ENCODE data around the gene COA8. TPM values are rescaled to one million over a fixed set of nuclear protein-coding genes. Genes with fewer than 3 reads are reported as not detected.
"Not testable (repeated sequence)": the region's sequence is repeated elsewhere in the genome, so short reads cannot be mapped to it uniquely, and the experiment has no call there.

COA8 gene
- total RNA-seq, 1 donor from 2014 or later = 33.7 TPM

DNA sequence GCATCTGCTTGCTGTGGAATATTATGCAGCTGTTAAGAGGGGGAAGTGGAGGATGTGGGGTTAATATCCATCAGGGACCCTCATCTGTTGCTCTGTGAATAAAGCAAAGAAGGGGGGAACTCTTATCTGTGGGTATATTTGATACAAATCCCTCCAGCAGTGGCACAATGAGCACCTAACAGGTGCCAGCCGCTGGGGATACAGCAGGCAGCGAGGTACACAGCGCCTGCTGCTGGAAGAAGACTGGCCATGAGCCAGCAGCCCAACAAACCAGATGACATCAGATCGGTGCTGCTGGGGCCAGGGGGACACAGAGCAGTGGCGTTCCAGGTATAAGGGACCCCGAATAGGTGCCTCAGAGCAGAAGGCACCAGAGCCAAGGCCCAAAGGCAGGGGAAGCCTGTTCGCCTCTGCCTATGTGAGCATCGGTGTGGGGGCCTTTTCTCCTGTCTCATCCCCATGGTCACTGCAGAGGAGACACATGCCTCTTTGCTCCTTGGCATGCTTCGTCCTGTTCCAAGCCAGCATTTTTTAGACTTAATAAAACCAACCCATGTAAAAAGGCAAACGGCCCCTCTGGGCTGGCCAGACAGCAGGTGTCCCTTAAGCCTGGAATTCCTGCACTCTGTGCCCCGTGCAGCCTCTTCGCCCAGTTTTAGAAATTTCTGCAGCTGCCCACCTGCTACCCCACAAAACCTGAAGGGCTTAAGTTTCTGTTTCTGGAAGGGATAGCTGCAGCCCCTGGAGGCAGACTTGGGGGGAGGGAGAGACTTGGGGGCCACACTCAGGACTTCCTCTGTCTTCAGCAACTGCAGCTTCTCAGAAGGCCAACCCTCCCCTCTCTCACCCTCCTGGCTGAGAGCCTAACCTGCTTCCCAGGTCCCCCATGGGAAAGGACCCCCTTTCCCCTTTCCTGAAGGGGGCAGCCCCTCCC, 38.5 kb upstream of the COA8 start:
- TF ChIP-seq, protein P1, sequence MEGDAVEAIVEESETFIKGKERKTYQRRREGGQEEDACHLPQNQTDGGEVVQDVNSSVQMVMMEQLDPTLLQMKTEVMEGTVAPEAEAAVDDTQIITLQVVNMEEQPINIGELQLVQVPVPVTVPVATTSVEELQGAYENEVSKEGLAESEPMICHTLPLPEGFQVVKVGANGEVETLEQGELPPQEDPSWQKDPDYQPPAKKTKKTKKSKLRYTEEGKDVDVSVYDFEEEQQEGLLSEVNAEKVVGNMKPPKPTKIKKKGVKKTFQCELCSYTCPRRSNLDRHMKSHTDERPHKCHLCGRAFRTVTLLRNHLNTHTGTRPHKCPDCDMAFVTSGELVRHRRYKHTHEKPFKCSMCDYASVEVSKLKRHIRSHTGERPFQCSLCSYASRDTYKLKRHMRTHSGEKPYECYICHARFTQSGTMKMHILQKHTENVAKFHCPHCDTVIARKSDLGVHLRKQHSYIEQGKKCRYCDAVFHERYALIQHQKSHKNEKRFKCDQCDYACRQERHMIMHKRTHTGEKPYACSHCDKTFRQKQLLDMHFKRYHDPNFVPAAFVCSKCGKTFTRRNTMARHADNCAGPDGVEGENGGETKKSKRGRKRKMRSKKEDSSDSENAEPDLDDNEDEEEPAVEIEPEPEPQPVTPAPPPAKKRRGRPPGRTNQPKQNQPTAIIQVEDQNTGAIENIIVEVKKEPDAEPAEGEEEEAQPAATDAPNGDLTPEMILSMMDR (conservative IDR thresholded peaks at IDR 0.05) = no peak
- no peaks in the 10 kb centered on the region for H3K9me3 Mint-ChIP-seq
- no peak for DNase-seq (ENCODE audit: low read depth, low spot score)
- H3K4me3 Mint-ChIP-seq = peak overlapping the region; percentile 86
- peaks cover 17% of the 10 kb centered on the region for H3K27me3 Mint-ChIP-seq (ENCODE audit: low read depth)
- H3K36me3 Mint-ChIP-seq (ENCODE audit: low read depth) = peaks cover 5% of the 10 kb centered on the region
- peaks cover 29% of the 10 kb centered on the region for H3K4me1 Mint-ChIP-seq
- H3K27ac Mint-ChIP-seq (ENCODE audit: unreplicated experiment) = no peak overlapping the region

DNA sequence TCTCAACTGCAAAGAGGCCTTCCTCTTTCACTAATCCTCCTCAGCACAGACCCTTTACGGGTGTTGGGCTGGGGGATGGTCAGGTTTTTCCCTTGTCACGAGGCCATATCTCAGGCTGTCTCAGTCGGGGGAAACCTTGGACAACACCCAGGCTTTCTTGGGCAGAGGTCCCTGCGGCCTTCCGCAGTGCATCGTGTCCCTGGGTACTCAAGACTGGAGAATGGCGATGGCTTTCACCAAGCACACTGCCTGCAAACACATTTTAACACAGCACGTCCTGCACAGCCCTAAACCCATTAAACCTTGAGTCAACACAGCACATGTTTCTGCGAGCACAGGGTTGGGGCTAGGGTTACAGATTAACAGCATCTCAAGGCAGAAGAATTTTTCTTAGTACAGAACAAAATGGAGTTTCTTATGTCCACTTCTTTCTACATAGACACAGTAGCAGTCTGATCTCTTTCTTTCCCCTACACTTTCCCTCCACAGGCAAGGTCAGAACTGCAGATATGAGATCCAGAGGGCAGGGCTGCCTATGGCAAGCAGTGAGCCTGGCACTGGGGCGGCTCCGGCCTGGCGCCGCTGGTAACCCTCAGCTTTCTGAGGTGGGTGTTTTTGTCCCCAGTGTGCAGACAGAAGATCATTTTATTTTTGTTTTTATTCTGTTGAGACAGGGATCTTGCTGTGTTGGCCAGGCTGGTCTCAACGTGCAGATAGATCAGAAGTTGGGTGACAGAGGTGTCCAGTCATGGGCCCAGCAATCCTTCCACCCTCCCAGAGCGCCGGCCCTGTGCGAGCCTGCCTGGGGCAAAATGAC, 37.1 kb upstream of the COA8 start:
- H3K9me3 Mint-ChIP-seq; H3K36me3 Mint-ChIP-seq (ENCODE audit: low read depth); H3K27ac Mint-ChIP-seq (ENCODE audit: unreplicated experiment); DNase-seq (ENCODE audit: low read depth, low spot score): not testable (repeated sequence)
- Mint-ChIP-seq H3K4me1 (peaks cover 37% of the 10 kb centered on the region), H3K4me3 (peak overlapping the region; percentile 86), H3K27me3 (ENCODE audit: low read depth) (peaks cover 13% of the 10 kb centered on the region)

DNA sequence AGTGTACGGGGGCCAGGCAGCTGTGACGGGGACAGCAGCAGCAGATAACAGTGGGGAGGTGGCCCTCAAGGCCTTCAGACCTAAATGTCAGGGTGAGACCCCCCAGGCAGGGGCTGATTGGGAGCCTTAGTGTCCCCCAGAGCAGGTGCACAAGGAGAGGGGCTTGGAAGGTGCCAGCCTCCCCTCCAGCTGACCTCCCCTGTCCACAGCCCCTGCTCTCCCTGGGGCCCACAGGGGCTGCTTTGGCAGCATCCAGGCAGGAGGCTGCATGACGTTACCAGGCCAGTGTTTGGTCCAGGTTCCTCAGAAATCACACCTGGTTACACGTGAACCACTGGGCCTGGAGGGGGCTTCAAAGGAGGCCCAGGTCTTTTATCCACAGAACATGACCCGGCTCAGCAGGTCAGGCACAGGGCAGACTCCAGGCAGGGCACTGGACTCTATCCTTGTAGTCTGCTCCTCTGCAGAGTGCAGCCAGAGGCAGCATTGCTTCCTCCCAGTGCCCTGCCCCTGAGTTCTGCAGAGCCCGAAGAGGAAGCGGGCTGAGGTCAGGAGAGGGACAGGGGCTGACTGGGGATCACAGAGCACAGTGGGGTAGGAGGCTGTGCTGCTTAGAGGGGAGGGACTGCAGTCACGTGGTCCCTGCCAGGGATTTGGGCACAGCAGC, 36.4 kb upstream of the COA8 start:
- no peak overlapping the region for H3K27ac Mint-ChIP-seq (ENCODE audit: unreplicated experiment)
- peak overlapping the region; percentile 86 for H3K4me3 Mint-ChIP-seq
- no peaks in the 10 kb centered on the region for H3K36me3 Mint-ChIP-seq (ENCODE audit: low read depth)
- H3K9me3 Mint-ChIP-seq = no peaks in the 10 kb centered on the region
- H3K27me3 Mint-ChIP-seq (ENCODE audit: low read depth) = peaks cover 13% of the 10 kb centered on the region
- TF ChIP-seq, protein P1 (conservative IDR thresholded peaks at IDR 0.05) = no peak
- H3K4me1 Mint-ChIP-seq = peaks cover 37% of the 10 kb centered on the region
- DNase-seq (ENCODE audit: low read depth, low spot score) = no peak

DNA sequence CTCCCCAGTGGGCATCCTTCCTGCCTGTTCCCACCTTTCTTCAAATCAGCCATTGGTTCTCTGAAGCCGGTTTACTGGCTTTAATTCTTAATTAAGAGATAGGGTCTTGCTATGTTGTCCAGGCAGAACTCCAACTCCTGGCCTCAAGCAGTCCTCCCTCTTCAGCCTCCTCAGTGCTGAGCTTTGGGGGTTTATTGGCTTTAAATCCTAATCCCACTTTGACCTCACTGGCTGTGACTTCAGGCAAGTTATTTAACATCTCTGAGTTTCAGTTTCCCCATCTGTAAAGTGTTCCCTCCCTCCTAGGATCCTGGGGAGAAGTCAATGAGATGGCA, 35.9 kb upstream of the COA8 start:
- H3K9me3 Mint-ChIP-seq = no peaks in the 10 kb centered on the region
- peak overlapping the region; percentile 93 for H3K4me3 Mint-ChIP-seq
- H3K36me3 Mint-ChIP-seq (ENCODE audit: low read depth) = no peaks in the 10 kb centered on the region
- peak overlapping the region; percentile 12 for H3K27ac Mint-ChIP-seq (ENCODE audit: unreplicated experiment)
- DNase-seq (ENCODE audit: low read depth, low spot score) = no peak
- H3K4me1 Mint-ChIP-seq = peaks cover 37% of the 10 kb centered on the region
- H3K27me3 Mint-ChIP-seq (ENCODE audit: low read depth) = peaks cover 13% of the 10 kb centered on the region
- TF ChIP-seq, protein P1 (conservative IDR thresholded peaks at IDR 0.05) = no peak

DNA sequence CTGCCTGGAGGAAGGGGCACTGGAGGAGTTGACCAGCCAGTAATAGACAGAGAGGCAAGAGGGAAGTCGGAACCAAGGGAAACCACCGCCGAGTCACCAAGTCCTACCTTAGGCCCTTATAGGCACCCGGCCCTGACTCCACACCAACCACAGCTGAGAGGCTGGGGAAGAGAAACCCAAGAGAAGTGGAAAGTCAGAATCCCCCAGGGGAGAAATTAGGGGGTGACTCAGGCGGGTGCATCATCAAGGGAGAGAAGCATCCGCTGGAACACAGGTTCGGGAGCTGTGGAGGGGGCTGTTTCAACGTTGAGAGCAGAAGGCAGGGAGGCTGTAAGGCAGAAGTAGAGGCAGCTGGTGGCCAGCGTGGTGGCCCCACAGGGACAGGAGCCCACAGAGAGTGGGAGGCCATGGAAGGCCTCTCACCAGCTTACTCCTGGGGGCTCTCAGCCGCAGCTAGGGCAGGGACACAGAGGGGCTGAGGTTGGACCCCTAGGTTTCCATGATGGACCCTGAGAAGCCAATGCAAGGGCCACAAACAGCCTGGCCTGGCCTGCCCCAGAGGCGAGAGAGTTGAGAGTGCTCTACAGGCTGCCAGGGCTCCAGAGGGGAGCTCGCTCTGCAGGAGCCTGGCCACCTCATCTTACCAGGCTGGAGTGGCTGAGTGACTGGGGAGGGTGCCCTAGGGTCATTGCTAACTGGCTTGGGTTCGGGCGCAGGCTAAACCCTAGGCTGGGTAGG, 35.2 kb upstream of the COA8 start:
- Mint-ChIP-seq H3K27ac (ENCODE audit: unreplicated experiment) (peak overlapping the region; percentile 12), H3K9me3 (no peaks in the 10 kb centered on the region), H3K4me1 (peaks cover 37% of the 10 kb centered on the region), H3K27me3 (ENCODE audit: low read depth) (peaks cover 13% of the 10 kb centered on the region), H3K4me3 (peak overlapping the region; percentile 93), H3K36me3 (ENCODE audit: low read depth) (no peaks in the 10 kb centered on the region)
- DNase-seq (ENCODE audit: low read depth, low spot score) = no peak
- TF ChIP-seq, protein P1 (conservative IDR thresholded peaks at IDR 0.05) = no peak
